ENCODE measurements around the gene RIN2.

Gene RIN2, protein sequence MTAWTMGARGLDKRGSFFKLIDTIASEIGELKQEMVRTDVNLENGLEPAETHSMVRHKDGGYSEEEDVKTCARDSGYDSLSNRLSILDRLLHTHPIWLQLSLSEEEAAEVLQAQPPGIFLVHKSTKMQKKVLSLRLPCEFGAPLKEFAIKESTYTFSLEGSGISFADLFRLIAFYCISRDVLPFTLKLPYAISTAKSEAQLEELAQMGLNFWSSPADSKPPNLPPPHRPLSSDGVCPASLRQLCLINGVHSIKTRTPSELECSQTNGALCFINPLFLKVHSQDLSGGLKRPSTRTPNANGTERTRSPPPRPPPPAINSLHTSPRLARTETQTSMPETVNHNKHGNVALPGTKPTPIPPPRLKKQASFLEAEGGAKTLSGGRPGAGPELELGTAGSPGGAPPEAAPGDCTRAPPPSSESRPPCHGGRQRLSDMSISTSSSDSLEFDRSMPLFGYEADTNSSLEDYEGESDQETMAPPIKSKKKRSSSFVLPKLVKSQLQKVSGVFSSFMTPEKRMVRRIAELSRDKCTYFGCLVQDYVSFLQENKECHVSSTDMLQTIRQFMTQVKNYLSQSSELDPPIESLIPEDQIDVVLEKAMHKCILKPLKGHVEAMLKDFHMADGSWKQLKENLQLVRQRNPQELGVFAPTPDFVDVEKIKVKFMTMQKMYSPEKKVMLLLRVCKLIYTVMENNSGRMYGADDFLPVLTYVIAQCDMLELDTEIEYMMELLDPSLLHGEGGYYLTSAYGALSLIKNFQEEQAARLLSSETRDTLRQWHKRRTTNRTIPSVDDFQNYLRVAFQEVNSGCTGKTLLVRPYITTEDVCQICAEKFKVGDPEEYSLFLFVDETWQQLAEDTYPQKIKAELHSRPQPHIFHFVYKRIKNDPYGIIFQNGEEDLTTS

DNA sequence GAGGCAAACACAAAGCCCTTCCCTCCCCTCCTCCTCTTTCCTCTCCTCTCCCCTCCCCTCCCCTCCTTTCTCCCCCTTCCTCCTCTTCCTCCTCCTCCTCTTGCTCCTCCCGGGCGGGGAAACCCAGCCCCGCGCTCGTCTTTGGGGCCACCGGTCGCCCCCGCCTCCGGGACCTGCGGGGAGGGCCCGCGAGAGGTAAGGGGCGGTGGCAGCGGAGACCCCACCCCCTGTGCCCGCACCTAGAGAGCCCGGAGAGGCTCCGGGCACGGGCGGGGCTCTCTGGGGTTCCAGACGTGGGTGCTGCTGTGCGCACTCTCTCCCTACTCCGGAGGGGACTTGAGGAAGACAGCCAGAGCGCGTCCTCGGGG, at the start of gene RIN2:
Gene RIN2, plus strand, starts transcription at position 126 of the 368 bp plus-strand sequence. CDS start 131,344 bp downstream, outside the sequence.
- peak within 1 kb of the TSS; percentile 92 for H3K9ac ChIP-seq (ENCODE audit: low read length)
- peak within 1 kb of the TSS; percentile 96 for H3K4me3 ChIP-seq (ENCODE audit: low read length)
- H3K36me3 ChIP-seq (ENCODE audit: control insufficient read depth, insufficient read depth, low read length), result no peaks in the 10 kb centered on the region
- H3K4me1 ChIP-seq (ENCODE audit: control insufficient read depth, insufficient read depth, low read length), result peaks cover 4% of the 10 kb centered on the region
- no peaks in the 10 kb centered on the region for H3K27me3 ChIP-seq (ENCODE audit: control insufficient read depth, insufficient read depth, low read length)
- peak within 1 kb of the TSS; percentile 90 for H3K27ac ChIP-seq (ENCODE audit: low read depth, low read length)

- Histone ChIP-seq H3K36me3 (ENCODE audit: control insufficient read depth, insufficient read depth, low read length) (no peaks in the 10 kb centered on the region), H3K9ac (ENCODE audit: low read length) (no peak overlapping the region), H3K27ac (ENCODE audit: low read depth, low read length) (no peak overlapping the region), H3K27me3 (ENCODE audit: control insufficient read depth, insufficient read depth, low read length) (no peaks in the 10 kb centered on the region), H3K4me1 (ENCODE audit: control insufficient read depth, insufficient read depth, low read length) (no peaks in the 10 kb centered on the region), H3K4me3 (ENCODE audit: low read length) (no peak overlapping the region)
Measured at GRCh38 chr20:19709635-19710335, 48.3 kb upstream of the RIN2 start.

GRCh38 chr20:19710336-19711120, 47.5 kb upstream of the RIN2 start:
- H3K36me3 ChIP-seq (ENCODE audit: control insufficient read depth, insufficient read depth, low read length), result no peaks in the 10 kb centered on the region
- no peak overlapping the region for H3K9ac ChIP-seq (ENCODE audit: low read length)
- H3K4me1 ChIP-seq (ENCODE audit: control insufficient read depth, insufficient read depth, low read length), result no peaks in the 10 kb centered on the region
- no peak overlapping the region for H3K4me3 ChIP-seq (ENCODE audit: low read length)
- no peaks in the 10 kb centered on the region for H3K27me3 ChIP-seq (ENCODE audit: control insufficient read depth, insufficient read depth, low read length)
- H3K27ac ChIP-seq (ENCODE audit: low read depth, low read length), result no peak overlapping the region

DNA sequence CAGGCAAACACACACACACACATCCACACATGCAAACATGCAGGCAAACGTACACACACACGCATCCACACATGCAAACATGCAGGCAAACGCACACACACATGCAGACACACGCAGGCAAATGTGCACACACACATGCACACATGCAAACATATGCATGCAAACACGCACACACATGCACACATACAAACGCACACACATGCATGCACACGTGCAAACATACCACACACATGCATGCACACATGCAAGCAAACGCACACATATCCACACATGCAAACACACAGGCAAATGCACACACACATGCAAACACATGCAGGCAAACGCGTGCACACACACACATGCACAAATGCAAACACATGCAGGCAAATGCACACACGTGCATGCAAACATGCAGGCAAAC, 46.9 kb upstream of the RIN2 start:
- no peak overlapping the region for H3K9ac ChIP-seq (ENCODE audit: low read length)
- H3K4me3 ChIP-seq (ENCODE audit: low read length), result no peak overlapping the region
- H3K4me1 ChIP-seq (ENCODE audit: control insufficient read depth, insufficient read depth, low read length), result no peaks in the 10 kb centered on the region
- no peaks in the 10 kb centered on the region for H3K36me3 ChIP-seq (ENCODE audit: control insufficient read depth, insufficient read depth, low read length)
- no peak overlapping the region for H3K27ac ChIP-seq (ENCODE audit: low read depth, low read length)
- no peaks in the 10 kb centered on the region for H3K27me3 ChIP-seq (ENCODE audit: control insufficient read depth, insufficient read depth, low read length)

- Histone ChIP-seq H3K27ac (ENCODE audit: low read depth, low read length) (no peak overlapping the region), H3K4me1 (ENCODE audit: control insufficient read depth, insufficient read depth, low read length) (no peaks in the 10 kb centered on the region), H3K36me3 (ENCODE audit: control insufficient read depth, insufficient read depth, low read length) (no peaks in the 10 kb centered on the region), H3K9ac (ENCODE audit: low read length) (no peak overlapping the region), H3K27me3 (ENCODE audit: control insufficient read depth, insufficient read depth, low read length) (no peaks in the 10 kb centered on the region), H3K4me3 (ENCODE audit: low read length) (no peak overlapping the region)
Measured at GRCh38 chr20:19712721-19713260, 45.3 kb upstream of the RIN2 start.

DNA sequence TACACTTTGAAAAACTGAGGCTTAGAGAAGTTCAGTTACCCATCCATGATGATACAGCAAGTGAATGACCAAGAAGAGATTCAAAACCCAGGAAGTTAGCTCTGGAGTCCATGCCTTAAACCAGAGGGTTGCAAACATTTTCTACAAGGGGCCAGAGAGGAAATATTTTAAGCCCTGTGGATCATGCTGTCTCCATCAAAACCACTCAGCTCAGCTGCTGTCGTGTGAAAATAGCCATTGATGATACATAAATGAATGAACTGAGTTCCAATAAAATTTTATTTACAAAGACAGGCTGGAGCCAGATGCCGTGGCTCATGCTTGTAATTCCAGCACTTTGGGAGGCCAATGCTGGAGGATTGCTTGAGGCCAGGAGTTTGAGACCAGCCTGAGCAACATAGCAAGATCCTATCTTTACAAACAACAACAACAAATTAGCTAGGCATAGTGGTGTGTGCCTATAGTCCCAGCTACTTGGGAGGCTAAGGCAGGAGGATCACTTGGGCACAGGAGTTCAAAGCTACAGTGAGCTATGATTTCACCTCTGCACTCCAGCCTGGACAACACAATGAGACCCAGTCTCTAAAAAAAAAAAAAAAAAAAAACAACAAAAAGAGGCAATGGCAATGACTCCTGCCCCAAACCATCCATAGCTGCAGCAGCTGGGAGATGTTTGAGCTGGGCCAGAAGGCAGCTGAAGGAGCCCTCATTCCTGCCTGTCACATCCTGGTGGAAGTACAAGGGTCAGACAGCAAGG, 44.1 kb upstream of the RIN2 start:
- no peak overlapping the region for H3K9ac ChIP-seq (ENCODE audit: low read length)
- H3K27ac ChIP-seq (ENCODE audit: low read depth, low read length), result no peak overlapping the region
- H3K4me3 ChIP-seq (ENCODE audit: low read length), result no peak overlapping the region
- no peaks in the 10 kb centered on the region for H3K27me3 ChIP-seq (ENCODE audit: control insufficient read depth, insufficient read depth, low read length)
- H3K4me1 ChIP-seq (ENCODE audit: control insufficient read depth, insufficient read depth, low read length), result no peaks in the 10 kb centered on the region
- no peaks in the 10 kb centered on the region for H3K36me3 ChIP-seq (ENCODE audit: control insufficient read depth, insufficient read depth, low read length)

DNA sequence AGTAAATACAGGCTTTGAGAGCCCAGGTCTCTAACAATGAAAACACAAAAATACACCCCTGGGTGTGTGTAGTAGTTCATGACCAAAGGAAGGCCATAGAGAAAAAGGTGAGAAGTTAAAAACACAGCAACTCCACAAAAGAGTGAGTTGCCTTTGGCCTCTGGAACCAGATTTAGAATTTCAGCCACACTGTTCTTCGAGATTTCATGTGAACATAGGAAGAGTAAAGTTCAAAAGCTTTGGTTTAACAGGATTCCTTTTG, 43.5 kb upstream of the RIN2 start:
- Histone ChIP-seq H3K27ac (ENCODE audit: low read depth, low read length) (no peak overlapping the region), H3K36me3 (ENCODE audit: control insufficient read depth, insufficient read depth, low read length) (no peaks in the 10 kb centered on the region), H3K4me1 (ENCODE audit: control insufficient read depth, insufficient read depth, low read length) (no peaks in the 10 kb centered on the region), H3K27me3 (ENCODE audit: control insufficient read depth, insufficient read depth, low read length) (no peaks in the 10 kb centered on the region), H3K4me3 (ENCODE audit: low read length) (no peak overlapping the region), H3K9ac (ENCODE audit: low read length) (no peak overlapping the region)

GRCh38 chr20:19715986-19716385, 42.1 kb upstream of the RIN2 start:
- H3K4me3 ChIP-seq (ENCODE audit: low read length), result no peak overlapping the region
- H3K36me3 ChIP-seq (ENCODE audit: control insufficient read depth, insufficient read depth, low read length), result no peaks in the 10 kb centered on the region
- no peak overlapping the region for H3K27ac ChIP-seq (ENCODE audit: low read depth, low read length)
- H3K9ac ChIP-seq (ENCODE audit: low read length), result no peak overlapping the region
- no peaks in the 10 kb centered on the region for H3K27me3 ChIP-seq (ENCODE audit: control insufficient read depth, insufficient read depth, low read length)
- no peaks in the 10 kb centered on the region for H3K4me1 ChIP-seq (ENCODE audit: control insufficient read depth, insufficient read depth, low read length)

- H3K4me3 ChIP-seq (ENCODE audit: low read length), result no peak overlapping the region
- no peak overlapping the region for H3K27ac ChIP-seq (ENCODE audit: low read depth, low read length)
- H3K4me1 ChIP-seq (ENCODE audit: control insufficient read depth, insufficient read depth, low read length), result no peaks in the 10 kb centered on the region
- no peaks in the 10 kb centered on the region for H3K27me3 ChIP-seq (ENCODE audit: control insufficient read depth, insufficient read depth, low read length)
- no peaks in the 10 kb centered on the region for H3K36me3 ChIP-seq (ENCODE audit: control insufficient read depth, insufficient read depth, low read length)
- H3K9ac ChIP-seq (ENCODE audit: low read length), result no peak overlapping the region
Measured at GRCh38 chr20:19718880-19719279, 39.2 kb upstream of the RIN2 start.

GRCh38 chr20:19720991-19721390, 37.1 kb upstream of the RIN2 start:
- no peaks in the 10 kb centered on the region for H3K27me3 ChIP-seq (ENCODE audit: control insufficient read depth, insufficient read depth, low read length)
- H3K27ac ChIP-seq (ENCODE audit: low read depth, low read length), result no peak overlapping the region
- H3K4me3 ChIP-seq (ENCODE audit: low read length), result no peak overlapping the region
- H3K4me1 ChIP-seq (ENCODE audit: control insufficient read depth, insufficient read depth, low read length), result no peaks in the 10 kb centered on the region
- H3K9ac ChIP-seq (ENCODE audit: low read length), result no peak overlapping the region
- no peaks in the 10 kb centered on the region for H3K36me3 ChIP-seq (ENCODE audit: control insufficient read depth, insufficient read depth, low read length)

GRCh38 chr20:19723051-19723450, 35.0 kb upstream of the RIN2 start:
- Histone ChIP-seq H3K27me3 (ENCODE audit: control insufficient read depth, insufficient read depth, low read length) (no peaks in the 10 kb centered on the region), H3K36me3 (ENCODE audit: control insufficient read depth, insufficient read depth, low read length) (no peaks in the 10 kb centered on the region), H3K27ac (ENCODE audit: low read depth, low read length) (no peak overlapping the region), H3K4me3 (ENCODE audit: low read length) (no peak overlapping the region), H3K4me1 (ENCODE audit: control insufficient read depth, insufficient read depth, low read length) (no peaks in the 10 kb centered on the region), H3K9ac (ENCODE audit: low read length) (no peak overlapping the region)

Data from rectal smooth muscle tissue (tissue), 1 donor.